ENCODE results near the gene HOOK2. TPM values are rescaled to one million over a fixed set of nuclear protein-coding genes. Genes with fewer than 3 reads are reported as not detected.

Gene HOOK2
- total and polyA plus RNA-seq, 2 experiments from 2014 or later, result 70.5 to 113 TPM

DNA sequence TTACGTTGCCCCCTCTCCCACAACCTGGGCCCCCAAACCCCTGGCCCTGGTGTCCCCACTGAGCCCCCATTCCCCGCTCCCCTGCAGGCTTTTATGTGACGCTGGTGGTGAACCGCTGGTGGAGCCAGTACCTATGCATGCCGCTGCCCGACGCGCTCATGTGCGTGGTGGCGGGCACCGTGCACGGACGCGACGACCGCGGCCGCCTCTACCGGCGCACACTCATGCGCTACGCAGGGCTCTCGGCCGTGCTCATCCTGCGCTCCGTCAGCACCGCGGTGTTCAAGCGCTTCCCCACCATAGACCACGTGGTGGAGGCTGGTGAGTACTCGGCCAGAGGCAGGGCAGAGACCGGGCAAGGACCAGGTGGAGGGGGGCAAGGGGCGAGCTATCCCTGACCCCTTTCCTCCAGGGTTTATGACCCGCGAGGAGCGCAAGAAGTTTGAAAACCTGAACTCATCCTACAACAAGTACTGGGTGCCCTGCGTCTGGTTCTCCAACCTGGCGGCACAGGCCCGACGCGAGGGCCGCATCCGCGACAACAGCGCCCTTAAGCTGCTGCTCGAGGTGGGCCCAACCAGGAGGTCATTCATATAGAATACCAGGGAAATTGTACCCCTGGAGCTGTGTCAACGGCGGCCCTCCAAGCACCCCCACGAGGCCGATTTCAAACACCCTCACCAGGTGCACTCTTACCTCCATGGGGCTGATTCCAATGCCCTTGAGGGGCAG, 20.7 kb downstream of the HOOK2 start:
- Histone ChIP-seq H3K4me1 (ENCODE audit: insufficient read depth) (peaks cover 6% of the 10 kb centered on the region), H3K27me3 (peaks cover 25% of the 10 kb centered on the region), H3K36me3 (replicated peaks; ENCODE audit: insufficient read depth, low read depth) (no peaks in the 10 kb centered on the region), H3K4me3 (no peak overlapping the region), H4K20me1 (ENCODE audit: insufficient read depth, poor library complexity, severe bottlenecking) (no peaks in the 10 kb centered on the region), H2AFZ (no peak overlapping the region), H3K79me2 (no peaks in the 10 kb centered on the region), H3K9me2 (replicated peaks; ENCODE audit: insufficient read depth) (no peaks in the 10 kb centered on the region), H3K9me3 (ENCODE audit: low read depth) (no peaks in the 10 kb centered on the region), H3K4me2 (no peak overlapping the region), H3K27ac (no peak overlapping the region)
- TF ChIP-seq EZH2 (IDR thresholded peaks at IDR 0.05; ENCODE audit: borderline replicate concordance) (no peak), EZH2phosphoT487 (IDR thresholded peaks at IDR 0.05; ENCODE audit: low read depth, severe bottlenecking, unreplicated experiment) (no peak)
- TF ChIP-seq, protein P1, sequence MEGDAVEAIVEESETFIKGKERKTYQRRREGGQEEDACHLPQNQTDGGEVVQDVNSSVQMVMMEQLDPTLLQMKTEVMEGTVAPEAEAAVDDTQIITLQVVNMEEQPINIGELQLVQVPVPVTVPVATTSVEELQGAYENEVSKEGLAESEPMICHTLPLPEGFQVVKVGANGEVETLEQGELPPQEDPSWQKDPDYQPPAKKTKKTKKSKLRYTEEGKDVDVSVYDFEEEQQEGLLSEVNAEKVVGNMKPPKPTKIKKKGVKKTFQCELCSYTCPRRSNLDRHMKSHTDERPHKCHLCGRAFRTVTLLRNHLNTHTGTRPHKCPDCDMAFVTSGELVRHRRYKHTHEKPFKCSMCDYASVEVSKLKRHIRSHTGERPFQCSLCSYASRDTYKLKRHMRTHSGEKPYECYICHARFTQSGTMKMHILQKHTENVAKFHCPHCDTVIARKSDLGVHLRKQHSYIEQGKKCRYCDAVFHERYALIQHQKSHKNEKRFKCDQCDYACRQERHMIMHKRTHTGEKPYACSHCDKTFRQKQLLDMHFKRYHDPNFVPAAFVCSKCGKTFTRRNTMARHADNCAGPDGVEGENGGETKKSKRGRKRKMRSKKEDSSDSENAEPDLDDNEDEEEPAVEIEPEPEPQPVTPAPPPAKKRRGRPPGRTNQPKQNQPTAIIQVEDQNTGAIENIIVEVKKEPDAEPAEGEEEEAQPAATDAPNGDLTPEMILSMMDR (IDR thresholded peaks at IDR 0.05; ENCODE audit: poor library complexity), result no peak
- 92% methylated on average over 47 of the region's 50 CpGs for WGBS (ENCODE audit: low lambda C conversion rate, missing lambda C conversion rate)
- no peak for DNase-seq (ENCODE audit: low spot score)

DNA sequence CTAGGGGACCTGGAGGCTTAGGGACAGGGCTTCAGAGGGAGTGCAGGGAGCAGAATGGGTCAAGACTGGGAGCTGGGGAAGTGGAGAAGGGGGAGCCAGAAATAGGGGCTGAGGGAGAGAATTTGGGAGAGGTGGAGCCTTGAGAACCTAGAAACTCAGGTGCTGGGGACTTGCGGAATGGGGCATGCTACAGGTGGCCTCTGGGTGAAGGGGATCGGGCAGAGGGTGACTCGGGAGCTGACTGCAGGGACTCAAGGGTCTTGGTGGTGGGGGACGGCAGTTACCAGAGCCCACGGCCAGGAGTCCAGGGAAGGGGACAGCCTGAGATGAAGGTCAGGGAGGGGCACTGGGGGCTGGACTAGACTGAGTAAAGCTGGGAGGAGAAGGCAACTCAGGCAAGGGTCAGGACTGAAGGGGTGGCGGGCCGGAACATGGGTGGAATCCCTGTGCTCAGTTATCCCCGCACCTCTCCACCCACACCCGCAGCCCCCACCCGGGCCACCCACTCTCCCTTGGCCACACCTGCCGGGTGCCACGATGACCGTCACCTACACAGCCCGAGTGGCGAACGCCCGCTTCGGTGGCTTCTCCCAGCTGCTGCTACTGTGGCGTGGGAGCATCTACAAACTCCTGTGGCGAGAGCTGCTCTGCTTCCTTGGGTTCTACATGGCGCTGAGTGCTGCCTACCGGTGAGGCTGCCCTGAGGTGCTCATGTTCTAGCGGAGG, 23.1 kb downstream of the HOOK2 start:
- Histone ChIP-seq H3K4me2 (no peak overlapping the region), H3K4me3 (no peak overlapping the region), H3K9me2 (replicated peaks; ENCODE audit: insufficient read depth) (no peaks in the 10 kb centered on the region), H3K36me3 (replicated peaks; ENCODE audit: insufficient read depth, low read depth) (no peaks in the 10 kb centered on the region), H3K9me3 (ENCODE audit: low read depth) (no peaks in the 10 kb centered on the region), H2AFZ (no peak overlapping the region), H3K27me3 (peaks cover 25% of the 10 kb centered on the region), H4K20me1 (ENCODE audit: insufficient read depth, poor library complexity, severe bottlenecking) (no peaks in the 10 kb centered on the region), H3K79me2 (no peaks in the 10 kb centered on the region), H3K27ac (no peak overlapping the region), H3K4me1 (ENCODE audit: insufficient read depth) (peaks cover 3% of the 10 kb centered on the region)
- TF ChIP-seq EZH2 (IDR thresholded peaks at IDR 0.05; ENCODE audit: borderline replicate concordance) (no peak), EZH2phosphoT487 (IDR thresholded peaks at IDR 0.05; ENCODE audit: low read depth, severe bottlenecking, unreplicated experiment) (no peak)
- TF ChIP-seq, protein P1 (IDR thresholded peaks at IDR 0.05; ENCODE audit: poor library complexity), result no peak
- DNase-seq (ENCODE audit: low spot score), result no peak
- WGBS (ENCODE audit: low lambda C conversion rate, missing lambda C conversion rate), result 67% methylated on average over 20 of the region's 23 CpGs

DNA sequence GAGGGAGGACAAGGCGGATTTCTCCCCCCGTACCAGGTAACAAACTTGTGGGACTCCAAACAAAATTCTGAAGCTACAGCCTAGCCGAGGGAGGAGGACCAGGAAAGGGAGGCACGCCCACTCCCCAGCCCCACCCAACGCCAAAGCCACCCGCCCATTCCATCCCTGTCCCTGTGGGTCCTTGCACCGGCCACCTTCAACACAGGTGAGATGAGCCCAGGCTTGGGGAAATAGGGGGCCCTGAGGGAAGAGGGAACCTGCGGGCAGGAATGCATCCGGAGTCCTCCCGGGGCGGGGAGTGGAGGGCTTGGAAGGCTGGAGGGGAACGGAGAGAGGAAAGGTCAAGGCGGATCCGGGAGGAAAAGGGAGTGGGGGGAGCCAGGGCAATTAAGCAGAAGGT, 23.7 kb downstream of the HOOK2 start, which contains the start of gene BEST2:
Gene BEST2, plus strand, starts transcription at position 157 of the 400 bp plus-strand sequence. CDS start 802 bp downstream, outside the sequence.
- DNase-seq (ENCODE audit: low spot score), result no peak
- TF ChIP-seq EZH2 (IDR thresholded peaks at IDR 0.05; ENCODE audit: borderline replicate concordance), result peak; percentile 36
- no peak for TF ChIP-seq EZH2phosphoT487 (IDR thresholded peaks at IDR 0.05; ENCODE audit: low read depth, severe bottlenecking, unreplicated experiment)
- Histone ChIP-seq H3K79me2 (no peaks in the 10 kb centered on the region), H4K20me1 (ENCODE audit: insufficient read depth, poor library complexity, severe bottlenecking) (no peaks in the 10 kb centered on the region), H2AFZ (no peak within 1 kb of the TSS), H3K4me3 (no peak within 1 kb of the TSS), H3K4me1 (ENCODE audit: insufficient read depth) (no peaks in the 10 kb centered on the region), H3K4me2 (no peak within 1 kb of the TSS), H3K9me2 (replicated peaks; ENCODE audit: insufficient read depth) (no peaks in the 10 kb centered on the region), H3K27ac (no peak within 1 kb of the TSS), H3K36me3 (replicated peaks; ENCODE audit: insufficient read depth, low read depth) (no peaks in the 10 kb centered on the region), H3K9me3 (ENCODE audit: low read depth) (no peaks in the 10 kb centered on the region), H3K27me3 (peaks cover 25% of the 10 kb centered on the region)
- 8% methylated on average over 5 of the region's 14 CpGs for WGBS (ENCODE audit: low lambda C conversion rate, missing lambda C conversion rate)

DNA sequence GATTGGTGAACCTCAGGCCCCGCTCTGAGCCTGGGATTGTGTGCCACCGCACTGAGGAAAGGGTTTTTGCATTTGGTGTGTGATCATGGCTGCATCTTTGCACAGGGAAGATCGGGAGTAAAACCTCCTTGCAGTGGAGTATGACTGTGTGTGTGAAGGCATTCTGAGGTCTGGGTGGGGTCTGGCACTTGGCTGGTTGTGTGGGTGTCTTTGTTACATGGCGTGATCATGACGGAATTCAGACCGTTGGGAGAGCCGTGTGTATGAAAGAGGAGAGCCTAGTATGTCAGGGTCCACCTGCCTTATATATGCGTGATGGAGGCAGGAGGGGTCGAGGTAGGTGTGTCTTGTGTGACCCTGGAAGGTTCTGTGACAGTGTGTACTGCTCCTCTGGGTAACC, 24.5 kb downstream of the HOOK2 start:
- H3K4me2 ChIP-seq, result no peak overlapping the region
- H3K9me2 ChIP-seq (replicated peaks; ENCODE audit: insufficient read depth), result no peaks in the 10 kb centered on the region
- H3K9me3 ChIP-seq (ENCODE audit: low read depth), result no peaks in the 10 kb centered on the region
- no peaks in the 10 kb centered on the region for H4K20me1 ChIP-seq (ENCODE audit: insufficient read depth, poor library complexity, severe bottlenecking)
- no peak for TF ChIP-seq EZH2 (IDR thresholded peaks at IDR 0.05; ENCODE audit: borderline replicate concordance)
- TF ChIP-seq EZH2phosphoT487 (IDR thresholded peaks at IDR 0.05; ENCODE audit: low read depth, severe bottlenecking, unreplicated experiment), result no peak
- no peaks in the 10 kb centered on the region for H3K4me1 ChIP-seq (ENCODE audit: insufficient read depth)
- peaks cover 25% of the 10 kb centered on the region for H3K27me3 ChIP-seq
- WGBS (ENCODE audit: low lambda C conversion rate, missing lambda C conversion rate), result 79% methylated on average over 9 of the region's 9 CpGs
- H3K4me3 ChIP-seq, result no peak overlapping the region
- no peaks in the 10 kb centered on the region for H3K79me2 ChIP-seq
- DNase-seq (ENCODE audit: low spot score), result no peak
- H2AFZ ChIP-seq, result no peak overlapping the region
- no peak overlapping the region for H3K27ac ChIP-seq
- no peaks in the 10 kb centered on the region for H3K36me3 ChIP-seq (replicated peaks; ENCODE audit: insufficient read depth, low read depth)
